Ovary (tissue), 3 donors: Measurements from ENCODE around the gene BANK1.

Experiments
- EP300 ChIP-seq: sonication (generic); formaldehyde crosslinking; IDR thresholded peaks from one replicate; pipeline ENCODE4 v1.6.1; 2017; ENCODE audit warnings: antibody characterized with exemption
- POLR2A ChIP-seq: fragments of 450-650 bp; IDR thresholded peaks from one replicate; pipeline ENCODE4 v1.6.1; 2017; ENCODE audit warnings: antibody characterized with exemption, mild to moderate bottlenecking, moderate library complexity
- TF ChIP-seq, protein P1 (sequence below), 3 donors: fragments of 450-650 bp in 2 of 3; fragments of 200-600 bp in 1 of 3; IDR thresholded peaks; one replicate each; pipeline versions ENCODE4 v1.5.1 to v1.8.0; 2016 to 2022; ENCODE audit warnings: antibody characterized with exemption in 3 of 3, mild to moderate bottlenecking in 1 of 3
- donor health status: DM: no; HTN: no; CAD: no.

GRCh38 chr4:101865501-101866062, 75.1 kb downstream of the BANK1 start:
- TF ChIP-seq, protein P1, sequence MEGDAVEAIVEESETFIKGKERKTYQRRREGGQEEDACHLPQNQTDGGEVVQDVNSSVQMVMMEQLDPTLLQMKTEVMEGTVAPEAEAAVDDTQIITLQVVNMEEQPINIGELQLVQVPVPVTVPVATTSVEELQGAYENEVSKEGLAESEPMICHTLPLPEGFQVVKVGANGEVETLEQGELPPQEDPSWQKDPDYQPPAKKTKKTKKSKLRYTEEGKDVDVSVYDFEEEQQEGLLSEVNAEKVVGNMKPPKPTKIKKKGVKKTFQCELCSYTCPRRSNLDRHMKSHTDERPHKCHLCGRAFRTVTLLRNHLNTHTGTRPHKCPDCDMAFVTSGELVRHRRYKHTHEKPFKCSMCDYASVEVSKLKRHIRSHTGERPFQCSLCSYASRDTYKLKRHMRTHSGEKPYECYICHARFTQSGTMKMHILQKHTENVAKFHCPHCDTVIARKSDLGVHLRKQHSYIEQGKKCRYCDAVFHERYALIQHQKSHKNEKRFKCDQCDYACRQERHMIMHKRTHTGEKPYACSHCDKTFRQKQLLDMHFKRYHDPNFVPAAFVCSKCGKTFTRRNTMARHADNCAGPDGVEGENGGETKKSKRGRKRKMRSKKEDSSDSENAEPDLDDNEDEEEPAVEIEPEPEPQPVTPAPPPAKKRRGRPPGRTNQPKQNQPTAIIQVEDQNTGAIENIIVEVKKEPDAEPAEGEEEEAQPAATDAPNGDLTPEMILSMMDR (IDR thresholded peaks at IDR 0.05) = no peak
- TF ChIP-seq POLR2A (no peak), EP300 (no peak)
